NCI-H1105 (cell line): ENCODE data around the gene ITIH5.
A peak's percentile ranks its signal among the peaks of the same experiment; 100 is the strongest.

ENCODE experiments used
- DNase-seq: peaks from one replicate; lab custom pipeline; 2025; lab: John Stamatoyannopoulos, UW

Gene ITIH5

GRCh38 chr10:7547206-7547605 lies 119.6 kb downstream of the ITIH5 start:
- no peak for DNase-seq

DNA sequence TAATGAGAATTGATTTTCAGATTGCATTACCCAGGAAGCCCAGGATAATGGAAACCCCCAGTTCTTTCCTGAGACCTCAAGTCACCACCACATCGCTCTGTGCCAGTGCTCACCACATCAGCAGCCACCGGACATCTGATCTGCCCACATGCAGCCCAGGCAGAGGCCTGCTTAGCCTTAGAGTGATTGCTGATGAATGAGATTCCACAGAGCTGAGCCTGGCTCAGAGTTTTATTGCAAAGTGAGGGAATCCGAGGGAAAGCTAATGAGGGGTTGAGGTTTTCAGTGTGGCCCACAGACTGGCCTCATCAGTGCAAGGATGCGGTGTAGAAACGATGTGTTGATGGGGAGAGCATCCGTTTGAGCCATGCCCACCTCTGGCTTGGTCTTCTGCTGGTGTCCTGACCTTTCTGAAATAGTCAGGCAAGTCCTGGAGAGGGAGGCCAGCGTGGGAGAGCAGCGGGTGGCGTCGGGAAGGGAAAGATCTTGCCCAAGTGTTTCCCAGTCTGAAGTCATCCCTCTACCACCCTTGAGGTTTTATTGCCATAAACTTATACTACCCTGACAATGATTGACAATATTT lies 120.3 kb downstream of the ITIH5 start:
- no peak for DNase-seq

- no peak for DNase-seq
Measured at GRCh38 chr10:7545792-7546191, 121.0 kb downstream of the ITIH5 start.

DNA sequence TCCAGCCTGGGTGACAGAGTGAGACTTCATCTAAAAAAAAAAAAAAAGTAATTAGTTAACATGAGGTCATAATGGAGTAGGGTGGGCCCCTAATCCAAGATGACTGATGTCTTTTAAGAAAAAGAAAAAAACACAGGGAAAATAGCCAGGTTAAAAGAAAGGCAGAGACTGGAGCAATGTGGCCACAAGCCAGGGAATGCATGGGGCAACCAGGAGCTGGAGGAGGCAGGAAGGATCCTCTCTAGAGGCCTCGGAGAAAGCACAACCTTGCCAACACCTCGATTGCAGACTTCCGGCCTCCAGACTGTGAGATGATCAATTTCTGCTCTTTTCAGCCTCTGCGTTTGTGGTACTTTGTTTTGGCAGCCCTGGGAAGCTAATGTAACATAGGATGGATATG lies 121.5 kb downstream of the ITIH5 start:
- DNase-seq, result no peak

DNA sequence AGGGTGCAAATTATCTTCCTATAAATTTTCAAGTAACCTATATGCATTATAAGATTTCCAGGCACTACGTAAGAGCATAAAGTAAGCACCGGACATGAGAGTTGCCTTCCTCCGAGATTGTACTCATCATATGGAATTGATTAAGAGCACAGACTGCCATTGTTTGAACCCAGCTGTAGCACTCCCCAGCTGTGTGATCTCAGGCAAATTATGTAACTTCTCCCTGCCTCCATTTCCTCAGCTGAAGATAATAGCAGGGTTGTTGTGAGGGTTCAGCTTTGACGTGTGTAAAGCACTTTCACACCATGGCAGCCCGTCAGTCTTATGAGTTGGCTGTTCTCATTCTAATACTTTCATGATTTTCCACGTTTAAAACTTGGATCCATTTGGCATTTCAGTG lies 122.6 kb downstream of the ITIH5 start:
- no peak for DNase-seq

DNA sequence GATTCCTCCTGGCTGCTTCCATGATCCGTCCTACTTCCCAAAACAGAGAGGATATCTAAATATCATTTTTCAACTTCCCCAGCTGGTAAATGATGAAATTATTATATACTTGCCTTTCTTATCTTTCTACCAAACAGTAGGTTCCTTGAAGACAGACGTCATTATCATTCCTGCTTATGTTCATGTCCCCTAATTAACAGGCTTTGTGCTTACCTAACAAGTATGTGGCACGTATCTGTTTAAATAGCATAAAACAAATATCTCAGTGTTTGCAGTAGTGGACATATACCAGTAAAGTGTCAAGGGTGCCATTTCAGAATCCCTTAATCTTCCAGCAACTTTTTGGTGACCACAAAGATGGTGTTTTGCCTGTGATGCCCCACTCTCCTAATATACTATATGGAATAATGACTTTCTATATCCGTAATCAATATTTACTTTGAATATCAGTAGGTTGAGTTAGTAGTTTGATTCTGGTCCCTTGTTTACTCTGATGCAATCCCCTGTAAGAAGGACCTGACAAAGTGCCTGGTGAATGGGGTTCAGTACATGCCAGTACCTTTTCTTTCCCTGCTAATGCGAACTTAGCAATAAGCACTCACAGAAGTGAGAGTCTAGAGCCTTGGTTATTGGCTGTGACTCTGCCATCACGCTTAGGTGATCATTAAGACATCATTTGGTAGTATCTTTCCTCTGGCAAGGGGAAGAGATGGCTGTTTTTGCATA lies 124.4 kb downstream of the ITIH5 start:
- DNase-seq, result no peak

GRCh38 chr10:7541137-7542087 lies 125.4 kb downstream of the ITIH5 start:
- DNase-seq, result no peak

- no peak for DNase-seq
Measured at GRCh38 chr10:7538970-7539654, 127.7 kb downstream of the ITIH5 start.

DNA sequence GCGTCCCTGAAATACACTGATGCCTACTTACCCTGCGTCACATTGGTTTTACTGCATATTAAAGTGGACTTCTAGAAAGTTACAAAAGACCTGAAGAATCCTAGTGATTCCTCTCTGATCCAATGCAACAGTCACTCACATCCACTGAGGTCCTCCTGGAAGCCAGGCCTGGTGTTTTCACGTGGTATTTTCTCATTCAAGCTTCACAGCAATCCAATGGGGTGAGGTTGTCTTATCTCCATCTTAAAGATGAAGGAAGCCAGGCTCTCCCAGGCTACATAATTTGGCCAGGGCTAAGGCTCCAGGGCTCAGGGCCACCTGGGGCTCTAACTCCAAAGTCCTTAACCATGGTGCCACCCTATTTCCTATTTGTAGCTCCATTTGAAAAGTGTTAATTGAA lies 129.6 kb downstream of the ITIH5 start:
- no peak for DNase-seq

GRCh38 chr10:7534480-7534852 lies 132.3 kb downstream of the ITIH5 start:
- DNase-seq, result no peak

DNA sequence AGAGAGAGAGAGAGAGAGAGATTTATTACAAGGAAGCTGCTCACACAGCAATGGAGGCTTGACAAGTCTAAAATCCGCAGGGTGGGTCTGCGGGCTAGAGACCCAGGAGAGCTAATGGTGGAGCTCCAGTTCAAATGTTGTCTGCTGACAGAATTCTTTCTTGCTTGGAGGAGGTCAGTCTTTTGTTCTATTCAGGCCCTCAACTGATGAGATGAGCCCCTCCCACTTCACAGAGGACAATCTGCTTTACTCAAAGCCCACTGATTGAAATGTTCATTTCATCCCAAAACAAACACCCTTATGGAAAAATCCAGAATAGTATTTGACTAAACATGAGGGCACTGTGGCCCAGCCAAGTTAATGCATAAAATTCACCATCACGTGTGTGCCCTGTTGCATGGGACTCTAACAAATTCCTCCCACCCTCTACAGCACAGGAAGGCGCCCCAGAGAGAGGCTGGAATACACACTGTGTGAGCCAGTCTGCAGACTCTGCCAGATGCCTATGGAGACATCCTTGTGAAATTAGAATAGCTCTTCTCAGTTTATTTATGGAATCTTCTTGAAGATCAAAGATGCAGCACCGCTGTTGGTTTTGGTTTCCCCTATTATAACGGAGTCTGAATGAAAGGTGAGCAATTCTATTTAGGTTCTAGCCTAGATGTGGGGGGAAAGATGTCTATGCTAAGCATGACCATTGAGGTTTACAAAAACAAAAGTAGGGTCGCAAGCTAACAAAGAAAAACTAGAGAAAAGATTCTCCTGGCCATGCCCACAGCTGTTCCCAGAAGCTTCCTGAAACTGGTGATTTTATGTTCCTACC lies 132.9 kb downstream of the ITIH5 start:
- no peak for DNase-seq

GRCh38 chr10:7532723-7533498 lies 133.9 kb downstream of the ITIH5 start:
- DNase-seq, result no peak

DNA sequence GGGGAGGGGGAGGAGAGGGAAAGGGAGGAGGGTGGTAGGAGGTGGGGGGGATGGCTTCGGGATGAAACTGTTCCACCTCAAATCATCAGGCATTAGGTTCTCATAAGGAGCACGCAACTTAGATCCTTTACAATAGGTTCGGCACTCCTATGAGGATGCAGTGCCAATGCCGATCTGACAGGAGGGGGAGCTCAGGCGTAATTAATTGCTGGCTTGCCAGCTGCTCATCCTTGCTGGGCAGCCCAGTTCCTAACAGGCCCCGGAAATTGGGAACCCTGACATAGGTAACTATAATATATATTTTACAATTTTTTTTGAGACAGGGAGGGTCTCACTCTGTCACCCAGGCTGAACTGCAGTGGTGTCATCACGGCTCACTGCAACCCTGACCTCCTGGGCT lies 137.1 kb downstream of the ITIH5 start:
- DNase-seq, result no peak

GRCh38 chr10:7527468-7527867 lies 139.3 kb downstream of the ITIH5 start:
- no peak for DNase-seq

DNA sequence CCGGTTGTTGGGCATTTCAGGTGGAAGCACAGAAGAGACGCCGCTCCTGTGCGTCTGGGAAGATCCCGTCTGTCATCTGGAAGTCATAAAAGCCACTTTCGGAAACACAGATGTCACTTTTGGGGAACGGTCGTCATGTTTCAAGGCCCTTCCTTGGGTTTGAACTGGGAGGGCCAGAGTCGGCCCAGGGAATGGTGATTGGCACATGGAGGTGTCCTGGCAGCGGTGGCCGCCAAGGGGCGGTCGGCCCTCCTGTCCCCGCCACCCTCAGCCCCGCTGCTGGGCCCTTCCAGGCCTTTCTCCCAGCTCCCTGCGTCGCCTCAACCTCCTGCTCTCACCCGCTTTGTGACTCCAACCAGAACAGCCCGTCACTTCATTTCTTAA lies 140.8 kb downstream of the ITIH5 start:
- no peak for DNase-seq

DNA sequence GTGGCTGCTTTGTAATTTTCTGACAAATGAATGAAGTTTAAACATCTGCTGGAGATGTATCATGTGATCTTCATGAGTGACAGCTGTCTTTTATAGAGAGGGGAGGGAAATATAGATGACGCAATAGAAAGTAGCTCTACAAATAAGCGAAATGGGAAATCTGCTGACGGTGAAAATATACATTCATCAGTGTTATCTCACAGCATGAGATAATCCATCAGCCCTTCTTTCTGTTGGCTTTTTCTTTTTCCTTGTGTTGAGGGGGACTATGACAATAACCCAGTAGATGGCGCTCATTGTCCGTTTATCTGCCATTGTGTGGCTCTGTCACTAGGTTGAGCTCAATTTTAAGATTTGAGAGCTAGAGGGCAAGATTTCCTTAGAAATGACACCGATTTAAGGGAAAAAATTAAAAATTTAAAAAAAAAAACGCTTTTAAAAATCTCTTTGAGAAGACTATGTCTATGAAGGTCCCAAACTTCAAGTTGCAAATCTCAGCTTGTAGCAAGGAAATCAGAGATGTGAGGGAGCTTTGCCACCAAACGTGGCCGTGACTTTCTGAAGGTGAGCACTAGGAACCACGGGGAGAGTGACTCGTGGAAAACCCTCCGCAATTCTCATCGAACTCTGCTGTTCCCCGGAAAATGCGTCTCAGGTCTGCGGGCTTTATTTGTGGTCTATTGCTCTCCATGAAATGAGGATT lies 141.3 kb downstream of the ITIH5 start:
- DNase-seq, result peak; percentile 5

DNA sequence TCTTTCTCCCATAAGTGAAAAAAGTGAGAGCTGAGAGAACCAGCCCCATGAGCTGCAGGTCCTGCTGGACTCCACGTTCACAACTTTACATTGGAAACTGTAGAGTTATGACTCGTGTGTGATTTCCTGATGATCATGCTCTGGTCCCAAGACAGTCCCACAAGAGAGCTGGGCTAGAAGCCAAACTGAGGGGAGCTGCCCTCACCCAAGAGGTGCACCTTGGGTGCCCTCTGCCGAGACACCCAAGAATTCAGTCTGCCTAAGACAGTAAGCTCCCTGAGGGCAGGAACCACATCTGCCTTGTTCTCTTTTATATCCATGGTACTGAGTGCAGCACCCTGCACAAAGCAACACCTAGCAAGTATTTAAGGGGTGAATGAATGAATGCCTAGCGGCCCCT lies 143.1 kb downstream of the ITIH5 start:
- DNase-seq, result no peak

DNA sequence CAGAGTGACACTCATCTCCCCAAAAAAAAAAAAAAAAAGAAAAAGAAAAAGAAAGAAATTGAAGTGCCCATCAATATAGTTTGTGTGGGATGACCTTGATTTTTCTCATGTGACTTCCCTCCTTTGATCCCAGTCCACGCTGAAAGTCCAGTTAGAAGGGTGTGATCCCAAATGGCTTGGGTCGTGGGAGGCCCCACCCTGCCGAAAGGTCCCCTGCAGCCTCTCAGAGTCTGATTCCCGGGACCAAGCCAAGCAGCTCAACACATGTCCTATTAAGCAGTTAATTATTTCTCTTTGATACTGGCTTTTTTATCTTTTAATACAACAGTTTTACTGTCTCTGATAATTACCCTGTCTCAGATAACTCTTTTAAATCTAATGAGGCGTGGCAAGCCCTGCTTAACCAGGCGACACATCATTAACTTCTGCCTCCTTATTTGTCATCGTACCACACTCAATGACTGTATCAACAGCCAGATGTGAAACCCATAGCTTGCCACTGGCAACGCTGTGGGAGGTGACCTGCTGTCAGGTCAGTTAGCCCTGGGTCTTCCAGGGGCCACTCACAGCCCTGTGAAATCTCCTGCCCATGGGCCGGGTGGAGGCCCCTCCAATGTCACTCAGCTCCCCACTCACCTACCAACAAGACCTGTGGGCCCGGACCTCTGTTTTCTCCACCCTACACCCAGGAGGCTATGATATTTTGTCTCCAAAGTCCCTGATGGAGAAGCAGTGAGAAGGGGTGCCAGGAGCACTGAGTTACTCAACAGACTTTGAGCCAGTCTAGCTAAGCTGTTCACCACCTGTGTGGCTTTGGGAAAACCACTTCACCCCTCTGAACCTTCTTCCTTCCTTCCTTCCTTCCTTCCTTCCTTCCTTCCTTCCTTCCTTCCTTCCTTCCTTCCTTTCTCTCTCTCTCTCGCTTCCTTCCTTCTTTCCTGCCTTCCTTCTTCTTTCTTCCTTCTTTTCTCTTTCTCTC lies 146.0 kb downstream of the ITIH5 start:
- DNase-seq, result no peak

DNA sequence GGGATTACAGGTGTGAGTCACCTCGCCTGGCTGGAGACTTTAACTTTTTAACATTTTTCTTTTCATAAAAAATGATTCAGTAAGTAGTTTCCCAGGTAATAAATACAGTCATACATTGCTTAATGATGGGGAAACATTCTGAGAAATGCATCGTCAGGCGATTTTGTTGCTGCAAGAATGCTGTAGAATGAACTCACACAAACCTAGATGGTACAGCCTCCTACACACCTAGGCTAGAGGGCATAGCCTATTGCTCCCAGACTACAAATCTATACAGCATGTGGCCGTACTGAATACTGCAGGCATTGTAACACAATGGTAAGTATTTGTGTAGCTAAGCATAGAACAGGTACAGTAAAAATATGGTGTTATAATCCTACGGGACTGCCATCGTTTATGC lies 147.4 kb downstream of the ITIH5 start:
- DNase-seq, result no peak
